GM18951 (cell line): ENCODE measurements around the gene CSTPP1.

ENCODE experiments used
- POLR2A ChIP-seq: IDR thresholded peaks from 4 replicates; pipeline ENCODE4 v1.6.1; 2011; ENCODE audit warnings: mild to moderate bottlenecking; ENCODE audit not compliant: insufficient read length, insufficient read depth; ENCODE audit errors: extremely low read depth
- in situ Hi-C: fragments of 300-500 bp; cut with MboI; formaldehyde crosslinking; loops from one replicate; pipeline ENCODE4 v1.12.0; 2022; ENCODE audit warnings: low sequenced_read_pairs, mixed read lengths, inconsistent platforms; ENCODE audit not compliant: unreplicated experiment

CSTPP1 gene

GRCh38 chr11:46899501-46900025 is 37.0 kb upstream of the CSTPP1 start:
- TF ChIP-seq POLR2A = no peak
- in situ Hi-C loops = no loop called here

DNA sequence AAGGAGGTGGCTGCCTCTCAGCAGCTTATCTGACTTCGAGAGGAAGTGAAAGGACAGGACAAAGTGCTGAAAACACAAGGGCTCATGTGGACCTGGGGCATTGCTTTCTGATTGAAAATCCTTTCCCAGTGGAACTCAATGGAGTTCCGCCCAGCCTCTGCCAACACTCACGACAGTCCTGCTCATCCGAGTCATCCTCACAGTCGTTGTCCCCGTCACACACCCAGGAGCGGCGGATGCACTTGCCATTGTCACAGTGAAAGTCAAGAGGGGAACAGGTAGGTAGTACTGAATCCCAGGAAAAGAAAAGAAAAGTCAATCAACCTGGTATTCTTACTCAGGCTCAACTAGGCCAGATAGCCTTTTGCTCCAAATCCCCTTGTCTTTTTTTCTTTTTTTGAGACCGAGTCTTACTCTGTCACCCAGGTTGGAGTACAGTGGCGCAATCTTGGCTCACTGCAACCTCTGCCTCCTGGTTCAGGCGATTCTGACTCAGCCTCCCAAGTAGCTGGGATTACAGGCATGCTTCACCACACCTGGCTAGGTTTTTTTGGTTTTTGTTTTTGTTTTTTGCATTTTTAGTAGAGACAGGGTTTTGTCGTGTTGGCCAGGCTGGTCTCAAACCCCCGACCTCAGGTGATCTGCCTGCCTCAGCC is 36.3 kb upstream of the CSTPP1 start:
- in situ Hi-C loops = no loop called here
- TF ChIP-seq POLR2A = no peak

DNA sequence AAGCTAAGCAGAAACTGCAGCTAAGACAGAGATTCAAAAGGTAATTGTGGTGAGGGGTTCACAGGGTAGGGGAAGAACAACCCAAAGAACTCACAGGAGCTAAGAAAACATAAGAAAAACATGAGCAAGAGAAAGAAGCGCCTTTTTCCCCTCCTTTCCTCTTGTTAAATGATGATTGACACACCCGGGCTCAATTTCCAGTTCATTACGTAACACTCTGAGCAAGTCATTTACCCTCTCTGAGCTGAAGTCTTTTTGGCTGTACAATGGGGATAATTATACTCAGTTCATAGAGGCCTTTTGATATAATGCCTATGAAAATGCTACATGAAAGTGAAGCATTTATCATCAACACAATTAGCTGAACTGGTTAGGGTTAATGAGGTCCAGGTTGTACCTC is 35.4 kb upstream of the CSTPP1 start:
- in situ Hi-C loops = no loop called here
- TF ChIP-seq POLR2A = no peak

GRCh38 chr11:46902694-46903093 is 33.9 kb upstream of the CSTPP1 start:
- in situ Hi-C loops = no loop called here
- no peak for TF ChIP-seq POLR2A

DNA sequence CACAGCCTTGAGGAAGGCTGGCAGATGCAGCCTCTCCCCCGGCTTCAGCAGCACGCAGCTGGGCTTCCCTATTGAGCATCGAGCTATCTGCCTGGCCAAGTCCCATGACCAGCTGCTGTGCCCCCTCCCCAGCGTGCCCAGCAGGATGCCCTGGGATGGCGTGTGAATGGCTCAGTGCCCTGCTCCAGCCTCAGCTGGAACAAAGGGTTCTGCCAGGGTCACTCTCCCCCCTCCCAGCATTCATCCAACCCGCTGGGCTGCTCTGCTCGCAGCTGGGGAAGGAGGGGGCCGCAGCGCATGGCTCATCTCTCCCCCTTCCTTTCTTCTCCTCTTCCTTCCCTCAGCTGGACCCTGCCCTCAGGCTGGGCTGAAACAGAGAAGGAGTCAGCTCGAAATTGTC is 32.7 kb upstream of the CSTPP1 start:
- TF ChIP-seq POLR2A = no peak
- in situ Hi-C loops = no loop called here

GRCh38 chr11:46905806-46906205 is 30.8 kb upstream of the CSTPP1 start:
- no peak for TF ChIP-seq POLR2A
- in situ Hi-C loops = no loop called here

GRCh38 chr11:46906609-46907041 is 29.9 kb upstream of the CSTPP1 start:
- TF ChIP-seq POLR2A = no peak
- in situ Hi-C loops = no loop called here

DNA sequence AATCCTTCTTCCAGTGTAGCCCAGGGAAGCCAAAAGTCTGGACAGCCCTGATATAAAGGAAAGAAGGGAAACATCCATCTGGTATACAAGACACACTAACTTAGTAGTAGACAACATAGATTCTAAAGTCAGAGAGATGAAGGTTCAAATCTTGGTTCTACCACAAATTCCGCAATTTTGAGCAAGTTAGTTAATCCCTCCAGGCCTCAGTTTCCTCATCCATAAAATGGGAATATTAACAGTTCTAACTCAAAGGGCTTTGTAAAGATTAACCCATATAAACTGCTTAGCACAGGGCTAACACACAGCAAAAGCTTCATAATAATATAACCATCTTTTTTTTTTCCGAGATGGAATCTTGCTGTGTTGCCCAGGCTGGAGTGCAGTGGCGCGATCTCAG is 29.0 kb upstream of the CSTPP1 start:
- TF ChIP-seq POLR2A = no peak
- in situ Hi-C loops = no loop called here

- in situ Hi-C loops = loop anchor here (10.0 kb wide), 1 partner anchor 242 kb away; no protein-coding TSS in a partner anchor
- no peak for TF ChIP-seq POLR2A
These were observed 23.9 kb upstream of the CSTPP1 start for GRCh38 chr11:46912526-46913150.

GRCh38 chr11:46913484-46913883 is 23.1 kb upstream of the CSTPP1 start:
- in situ Hi-C loops = loop anchor here (10.0 kb wide), 1 partner anchor 241 kb away; no protein-coding TSS in a partner anchor
- TF ChIP-seq POLR2A = no peak

GRCh38 chr11:46914363-46914762 is 22.2 kb upstream of the CSTPP1 start:
- TF ChIP-seq POLR2A = no peak
- in situ Hi-C loops = loop anchor here (10.0 kb wide), 1 partner anchor 240 kb away; no protein-coding TSS in a partner anchor

DNA sequence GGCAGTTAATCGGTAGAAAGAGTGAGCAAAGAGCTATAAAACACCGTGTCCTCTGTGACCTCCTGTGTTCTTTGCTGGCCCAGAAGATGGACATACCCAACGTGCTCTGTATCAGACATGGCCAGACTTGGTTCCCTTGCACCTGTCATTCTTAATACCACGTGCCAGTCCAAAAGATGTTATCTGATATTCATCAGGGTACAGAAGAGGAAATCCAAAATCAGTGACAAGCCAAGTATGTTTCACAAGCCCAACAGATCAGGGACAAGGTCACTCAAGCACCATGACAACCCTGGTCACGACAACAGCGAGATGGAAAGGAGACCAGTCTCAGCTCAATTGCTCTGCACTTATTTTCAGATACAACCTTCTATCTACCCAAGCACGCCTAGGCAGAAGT is 21.7 kb upstream of the CSTPP1 start:
- in situ Hi-C loops = loop anchor here (10.0 kb wide), 1 partner anchor 240 kb away; no protein-coding TSS in a partner anchor
- no peak for TF ChIP-seq POLR2A

DNA sequence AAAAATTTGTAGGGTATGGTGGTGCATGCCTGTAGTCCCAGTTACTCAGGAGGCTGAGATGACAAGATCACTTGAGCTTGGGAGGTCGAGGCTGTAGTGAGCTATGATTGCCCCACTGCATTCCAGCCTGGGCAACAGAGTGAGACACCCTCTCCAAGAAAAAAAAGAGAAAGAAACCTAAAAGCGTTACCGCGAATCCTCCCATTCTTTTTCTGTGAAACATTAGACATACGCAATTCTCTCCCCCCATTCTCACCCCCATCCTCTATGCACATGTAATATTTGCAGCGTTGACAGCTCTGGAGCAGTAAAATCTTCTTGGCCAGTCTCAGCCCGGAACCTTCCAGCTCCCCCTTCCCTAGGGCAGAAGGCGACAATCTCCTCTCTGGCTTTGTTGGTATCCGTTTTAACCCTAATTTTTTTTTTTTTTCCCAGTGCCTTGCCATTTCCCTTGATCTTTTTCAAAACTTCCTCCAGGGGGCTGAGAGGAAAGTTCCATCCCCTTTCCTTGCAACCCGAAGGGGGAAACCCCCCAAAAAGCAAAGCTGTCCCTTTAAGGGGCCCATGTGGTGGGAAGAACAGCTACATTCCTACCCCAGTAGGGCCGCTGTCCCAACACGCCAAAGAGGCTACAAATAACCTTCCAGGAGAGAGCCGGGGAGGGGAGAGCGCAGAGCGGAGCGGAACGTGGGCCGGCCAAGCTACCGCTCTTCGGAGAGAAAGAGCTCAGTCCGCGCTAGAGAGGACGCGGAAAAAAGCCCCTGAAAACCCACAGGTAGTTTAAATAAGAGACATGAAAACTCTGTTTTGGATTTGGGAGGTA is 20.1 kb upstream of the CSTPP1 start:
- TF ChIP-seq POLR2A = no peak

More for the DNA sequence above, 20.1 kb upstream of the CSTPP1 start:
- in situ Hi-C loops = loop anchor here (10.0 kb wide), 1 partner anchor 238 kb away; no protein-coding TSS in a partner anchor
